Suppressor macrophage treated with lipopolysaccharide for 4 hours (primary cell): ENCODE data around the gene ADAMTS17.

Experiments
- DNase-seq: peaks from one replicate; pipeline ENCODE4 v3.0.0-alpha.2; 2020

ADAMTS17 gene

GRCh38 chr15:100163961-100164360, 177.8 kb downstream of the ADAMTS17 start:
- no peak for DNase-seq

GRCh38 chr15:100160953-100161352, 180.8 kb downstream of the ADAMTS17 start:
- no peak for DNase-seq

- DNase-seq = no peak
These were observed 182.3 kb downstream of the ADAMTS17 start for GRCh38 chr15:100159436-100159835.

- no peak for DNase-seq
These were observed 183.4 kb downstream of the ADAMTS17 start for GRCh38 chr15:100158356-100158755.

- no peak for DNase-seq
These were observed 185.6 kb downstream of the ADAMTS17 start for GRCh38 chr15:100156201-100156600.

- no peak for DNase-seq
These were observed 187.4 kb downstream of the ADAMTS17 start for GRCh38 chr15:100154338-100154737.

GRCh38 chr15:100152463-100152862, 189.3 kb downstream of the ADAMTS17 start:
- no peak for DNase-seq

- DNase-seq = no peak
These were observed 190.9 kb downstream of the ADAMTS17 start for GRCh38 chr15:100150906-100151305.

GRCh38 chr15:100147828-100148227, 193.9 kb downstream of the ADAMTS17 start:
- DNase-seq = no peak

- no peak for DNase-seq
These were observed 198.4 kb downstream of the ADAMTS17 start for GRCh38 chr15:100143378-100143777.

- DNase-seq = no peak
These were observed 200.3 kb downstream of the ADAMTS17 start for GRCh38 chr15:100141311-100142001.

GRCh38 chr15:100140527-100141308, 201.1 kb downstream of the ADAMTS17 start:
- no peak for DNase-seq

GRCh38 chr15:100134586-100134985, 207.2 kb downstream of the ADAMTS17 start:
- no peak for DNase-seq

GRCh38 chr15:100134089-100134583, 207.6 kb downstream of the ADAMTS17 start:
- no peak for DNase-seq

- DNase-seq = no peak
These were observed 208.8 kb downstream of the ADAMTS17 start for GRCh38 chr15:100133001-100133400.

- DNase-seq = no peak
These were observed 209.5 kb downstream of the ADAMTS17 start for GRCh38 chr15:100132309-100132708.

- peak; percentile 7 for DNase-seq
These were observed 210.2 kb downstream of the ADAMTS17 start for GRCh38 chr15:100131321-100132224.

GRCh38 chr15:100129677-100130076, 212.1 kb downstream of the ADAMTS17 start:
- no peak for DNase-seq

GRCh38 chr15:100125401-100126191, 216.2 kb downstream of the ADAMTS17 start:
- no peak for DNase-seq

GRCh38 chr15:100124936-100125335, 216.8 kb downstream of the ADAMTS17 start:
- DNase-seq = no peak

- no peak for DNase-seq
These were observed 217.4 kb downstream of the ADAMTS17 start for GRCh38 chr15:100124361-100124760.

GRCh38 chr15:100123611-100124010, 218.2 kb downstream of the ADAMTS17 start:
- no peak for DNase-seq
